ENCODE measurements around the gene CHCHD3.

CHCHD3 gene

DNA sequence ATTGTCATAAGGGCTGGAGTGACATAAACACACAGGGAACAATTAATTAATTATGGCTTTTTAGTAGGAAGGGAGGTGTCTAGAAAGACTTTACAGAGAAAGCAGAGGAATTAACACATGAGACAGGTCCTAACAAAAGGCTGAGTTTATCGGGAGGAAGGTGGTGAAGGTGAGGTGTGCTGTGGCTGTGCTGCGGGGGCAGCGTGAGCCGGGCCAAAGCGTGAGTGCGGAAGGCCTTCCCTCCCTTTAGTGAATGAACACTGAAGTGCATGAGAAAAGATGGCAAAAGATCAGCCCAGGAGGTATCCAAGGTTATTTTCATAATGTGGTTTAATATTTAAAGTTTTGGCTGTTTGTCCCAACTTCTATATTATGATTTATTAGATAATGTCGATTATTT is 262.2 kb downstream of the CHCHD3 start:
- no peak for DNase-seq (ENCODE audit: low read depth, low spot score)

DNA sequence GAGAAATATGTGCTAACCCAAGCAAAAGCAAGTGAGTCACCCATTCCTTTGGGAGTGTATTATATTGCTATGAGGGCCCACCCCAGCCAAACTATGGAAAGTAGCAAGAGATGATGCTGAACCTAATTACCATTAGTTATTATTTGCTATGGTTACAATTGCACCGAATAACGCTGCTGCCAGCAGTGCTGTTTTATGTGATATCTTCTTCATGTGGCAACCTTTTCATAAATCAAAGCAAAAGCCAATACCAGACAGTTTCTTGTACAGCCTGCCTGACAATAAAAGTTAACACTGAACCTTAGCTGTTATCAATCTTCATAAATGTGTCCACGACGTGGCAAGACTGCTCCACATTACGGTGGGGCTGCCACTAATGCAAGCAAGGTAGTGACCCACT is 263.9 kb downstream of the CHCHD3 start:
- DNase-seq (ENCODE audit: low read depth, low spot score), result no peak

DNA sequence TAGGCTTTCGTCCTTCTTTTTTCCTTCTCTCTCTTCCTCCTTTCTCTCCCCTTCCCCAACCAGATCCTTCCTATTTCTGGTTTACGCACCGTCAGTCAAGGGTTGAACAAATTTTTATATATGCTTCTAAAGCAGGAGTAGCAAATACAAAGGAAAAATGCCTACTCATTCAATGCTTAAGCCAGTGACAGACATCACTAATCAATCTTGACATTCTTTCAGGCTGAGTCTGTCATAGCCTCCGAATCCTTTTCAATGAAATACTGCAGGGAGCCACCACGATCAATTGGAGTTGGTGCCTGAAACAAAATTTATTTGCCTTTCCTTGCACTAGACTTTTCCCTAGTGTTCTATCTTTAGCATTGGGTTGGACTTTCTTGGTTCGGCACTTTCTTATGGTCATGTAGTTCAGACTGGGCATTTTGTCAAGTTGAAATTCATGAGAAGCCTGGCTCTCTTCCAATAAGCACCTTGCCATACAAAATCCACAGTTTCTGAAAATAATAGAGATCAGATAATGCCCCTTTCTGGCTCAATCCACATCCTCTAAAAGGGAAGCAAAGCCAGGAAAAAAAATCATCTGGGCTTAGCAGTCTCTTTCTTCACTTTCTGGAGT is 266.1 kb downstream of the CHCHD3 start:
- no peak for DNase-seq (ENCODE audit: low read depth, low spot score)

DNA sequence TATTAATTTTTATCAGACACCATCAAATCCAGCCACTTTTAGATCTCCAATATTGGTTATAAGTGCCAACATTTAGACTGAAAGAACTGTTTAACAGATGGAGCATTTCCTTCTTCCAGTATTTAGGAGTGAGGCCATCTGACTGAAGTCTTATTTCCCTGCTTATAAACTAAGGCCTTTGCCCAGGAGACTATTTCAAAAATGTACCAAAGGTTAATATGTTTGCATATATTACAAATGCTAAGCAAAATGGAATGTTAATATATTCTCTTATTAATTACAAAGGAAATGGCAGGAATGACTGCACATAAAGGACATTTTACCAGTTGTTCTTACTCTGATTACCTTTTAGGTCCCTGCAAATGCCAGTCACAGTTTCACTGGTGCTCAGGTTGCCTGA is 266.8 kb downstream of the CHCHD3 start:
- no peak for DNase-seq (ENCODE audit: low read depth, low spot score)

DNA sequence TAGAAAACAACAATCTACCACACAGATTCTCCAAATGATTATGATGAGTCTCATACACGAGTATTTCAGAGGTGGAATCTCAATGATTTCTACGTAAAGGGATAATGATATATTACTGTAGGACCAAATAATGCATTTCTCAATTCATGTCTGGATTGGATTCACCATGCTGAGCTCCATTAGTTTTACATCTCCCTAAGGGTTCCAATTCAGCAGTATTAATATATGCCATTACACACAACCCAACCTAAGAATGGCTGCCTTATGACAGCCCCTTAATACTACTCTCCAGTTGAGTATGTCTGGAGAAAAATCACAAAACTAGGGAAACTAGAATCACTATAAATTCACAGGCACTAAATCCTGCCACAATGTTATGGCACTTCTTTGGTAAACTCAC is 271.3 kb downstream of the CHCHD3 start:
- DNase-seq (ENCODE audit: low read depth, low spot score), result no peak

DNA sequence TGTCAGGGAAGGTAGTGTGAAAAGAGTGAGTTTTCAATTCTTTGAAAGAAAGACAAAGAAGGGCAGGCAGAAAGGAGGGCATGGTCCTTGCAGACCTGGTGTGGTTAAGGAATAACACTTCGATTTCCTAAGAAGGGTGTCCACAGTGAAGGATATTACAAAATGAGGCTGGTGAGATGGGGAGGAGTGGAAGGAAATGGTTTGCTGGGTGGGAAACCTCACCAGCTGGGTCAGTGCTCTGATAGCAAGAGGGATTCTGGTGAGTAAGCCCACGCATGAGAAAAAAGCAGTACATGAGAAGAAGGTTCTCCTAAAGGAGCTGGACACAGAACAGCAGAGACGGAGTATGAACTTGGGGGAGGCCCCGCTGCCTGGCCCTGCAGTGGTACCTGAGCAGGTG is 275.1 kb downstream of the CHCHD3 start:
- DNase-seq (ENCODE audit: low read depth, low spot score), result no peak

DNA sequence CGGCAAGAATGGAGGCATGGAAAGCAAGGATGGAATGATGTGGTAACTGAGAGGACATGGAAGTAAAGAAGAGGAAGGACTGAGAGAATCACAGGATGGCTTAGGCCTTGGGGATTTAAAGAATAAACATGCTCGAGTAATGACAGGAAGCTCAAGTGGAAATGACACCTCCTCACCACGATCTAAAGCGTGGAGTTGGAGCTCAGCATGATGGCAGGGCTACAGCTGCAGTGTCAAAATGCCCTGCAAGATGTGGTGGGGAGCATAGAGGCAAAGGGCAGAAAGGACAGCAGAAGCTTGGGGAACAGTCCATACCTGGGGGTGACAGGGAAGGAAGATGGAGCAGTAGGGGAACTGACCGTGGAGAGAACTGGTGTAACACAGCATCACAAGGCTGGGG is 276.1 kb downstream of the CHCHD3 start:
- DNase-seq (ENCODE audit: low read depth, low spot score), result no peak

DNA sequence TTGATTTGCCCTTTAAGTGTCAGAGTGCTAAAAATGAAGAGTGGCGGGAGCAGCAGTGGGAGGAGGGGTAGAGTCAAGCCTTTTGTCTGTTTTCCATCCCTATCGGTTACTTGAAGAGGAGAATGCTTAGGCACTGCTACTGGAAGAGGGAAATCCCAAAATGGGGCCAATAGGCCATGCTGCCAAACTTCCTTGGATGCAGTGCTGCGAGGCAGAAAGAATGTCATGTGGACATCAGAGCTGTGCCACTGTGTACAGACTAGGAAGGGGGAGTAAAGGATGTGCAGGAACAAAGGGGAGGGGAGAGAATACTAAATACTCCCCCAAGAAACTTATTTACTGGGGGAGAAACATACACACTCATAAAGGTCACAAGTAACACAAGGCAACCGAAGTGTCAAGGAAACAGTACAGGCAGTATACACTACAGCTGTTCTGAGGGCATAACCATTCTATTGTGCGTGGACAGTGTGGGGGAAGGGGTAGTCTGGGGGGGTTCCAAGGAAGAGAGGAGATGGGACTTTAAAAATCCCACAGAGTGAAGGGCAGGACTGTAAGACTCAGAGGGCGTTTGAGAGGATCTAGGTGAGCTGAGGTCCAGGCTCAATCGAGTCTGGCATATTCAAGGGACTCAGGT is 276.9 kb downstream of the CHCHD3 start:
- DNase-seq (ENCODE audit: low read depth, low spot score), result no peak

DNA sequence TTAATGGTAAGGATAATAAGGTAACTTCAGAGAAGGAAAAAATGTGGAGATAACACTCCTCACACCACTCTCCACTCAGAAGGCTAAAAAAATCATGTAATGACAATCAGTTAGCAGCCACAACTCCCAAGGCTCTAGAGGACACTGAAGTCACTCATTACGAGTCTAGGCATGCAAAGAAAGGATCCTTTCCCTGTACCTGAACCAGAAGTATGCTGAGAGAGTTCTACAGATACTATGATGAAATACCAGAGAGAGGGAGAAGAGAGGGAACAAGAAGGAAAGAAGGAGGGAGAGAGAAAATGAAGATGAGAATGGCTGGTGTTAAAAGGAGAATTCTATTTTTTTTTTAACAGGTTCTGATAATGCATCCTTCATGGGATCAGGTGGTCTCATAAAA is 281.4 kb downstream of the CHCHD3 start:
- DNase-seq (ENCODE audit: low read depth, low spot score), result no peak

DNA sequence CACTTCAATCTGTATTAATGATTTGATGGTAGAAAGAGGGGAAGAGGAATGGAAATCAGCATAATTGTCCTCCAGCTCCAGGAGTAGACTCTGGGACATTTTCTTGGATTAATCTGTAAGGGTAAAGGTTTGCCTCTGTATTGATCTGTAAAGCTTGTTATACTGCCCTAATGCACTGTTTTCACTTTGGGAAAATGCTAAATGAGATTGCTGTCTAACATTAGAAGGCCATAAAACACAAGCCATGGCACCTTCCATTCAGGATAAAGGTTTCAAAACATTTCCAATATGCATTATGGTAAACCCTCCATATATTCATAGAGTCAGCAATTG is 282.8 kb downstream of the CHCHD3 start:
- DNase-seq (ENCODE audit: low read depth, low spot score), result no peak

DNA sequence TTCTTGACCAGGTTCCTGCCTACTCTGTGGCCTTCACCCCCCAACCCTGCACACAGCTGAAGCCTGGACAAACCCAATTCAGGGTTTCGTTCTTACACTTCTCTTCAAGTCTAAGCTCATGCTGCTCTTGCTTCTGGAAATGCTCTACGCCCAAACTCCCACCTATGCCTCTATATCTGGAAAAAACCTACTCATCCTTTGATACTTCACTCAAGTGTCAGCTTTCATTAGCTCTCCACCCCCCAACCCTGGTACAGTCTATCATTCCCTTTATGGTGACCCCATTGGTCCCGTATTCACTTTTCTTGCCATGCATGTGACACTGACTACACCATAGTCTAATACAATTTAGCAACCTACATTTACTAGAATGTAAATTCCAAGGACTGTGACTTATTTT is 284.7 kb downstream of the CHCHD3 start:
- no peak for DNase-seq (ENCODE audit: low read depth, low spot score)

DNA sequence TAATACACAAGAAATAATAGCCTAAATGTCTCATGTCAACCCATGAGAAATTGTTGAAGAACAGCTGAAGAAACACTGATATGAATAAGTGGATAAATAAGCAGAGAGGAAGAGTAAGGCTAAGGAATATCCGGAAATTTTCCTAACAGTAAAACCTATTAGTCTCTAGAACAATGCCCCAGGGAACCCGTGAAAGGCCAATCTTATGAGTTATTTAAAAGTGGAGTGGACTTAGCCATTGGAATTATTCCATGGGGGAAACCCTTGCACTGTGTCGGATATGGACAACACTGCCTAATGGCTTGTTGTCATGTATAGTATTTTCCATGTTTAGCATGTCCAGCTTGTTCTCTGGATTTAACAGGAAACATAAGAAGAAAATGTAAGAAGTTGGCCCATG is 288.4 kb downstream of the CHCHD3 start:
- no peak for DNase-seq (ENCODE audit: low read depth, low spot score)

DNA sequence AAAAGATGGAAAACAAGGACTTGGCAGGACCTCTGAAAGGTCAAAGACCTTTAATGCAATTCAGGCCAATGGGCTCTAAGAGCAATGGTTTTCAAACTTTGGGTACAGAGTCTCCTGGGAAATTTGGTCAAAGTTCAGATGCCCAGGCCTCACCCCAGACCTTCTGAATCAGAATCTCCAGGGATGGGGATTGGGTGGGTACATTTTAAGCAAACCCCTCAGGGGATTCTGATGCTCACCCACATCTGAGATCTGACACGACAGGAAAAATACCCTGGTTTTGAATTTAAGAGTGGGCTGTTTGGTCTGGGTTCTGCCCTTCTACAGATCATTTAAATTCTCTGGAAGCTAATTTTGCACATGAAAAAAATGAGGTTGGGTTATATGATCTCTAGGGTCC is 290.9 kb downstream of the CHCHD3 start:
- DNase-seq (ENCODE audit: low read depth, low spot score), result no peak

DNA sequence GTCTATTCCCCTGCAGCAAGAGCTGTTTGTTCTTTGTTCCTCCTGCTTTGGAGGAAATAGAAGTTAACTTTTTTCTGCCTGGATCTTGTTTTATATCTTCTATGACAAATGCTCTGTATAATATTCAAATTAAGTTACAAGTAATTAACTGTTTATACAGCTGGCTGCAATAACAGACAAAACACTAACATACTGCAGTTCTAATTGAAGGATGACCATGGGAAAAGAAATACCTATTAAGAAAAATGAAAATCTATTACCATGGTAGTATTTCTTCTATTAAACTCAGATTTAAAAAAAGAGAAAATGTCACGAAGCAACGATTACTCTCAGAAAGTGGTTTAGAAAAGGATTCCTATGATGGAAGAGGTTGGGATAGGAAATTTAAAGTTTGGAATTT is 291.8 kb downstream of the CHCHD3 start:
- DNase-seq (ENCODE audit: low read depth, low spot score), result no peak

DNA sequence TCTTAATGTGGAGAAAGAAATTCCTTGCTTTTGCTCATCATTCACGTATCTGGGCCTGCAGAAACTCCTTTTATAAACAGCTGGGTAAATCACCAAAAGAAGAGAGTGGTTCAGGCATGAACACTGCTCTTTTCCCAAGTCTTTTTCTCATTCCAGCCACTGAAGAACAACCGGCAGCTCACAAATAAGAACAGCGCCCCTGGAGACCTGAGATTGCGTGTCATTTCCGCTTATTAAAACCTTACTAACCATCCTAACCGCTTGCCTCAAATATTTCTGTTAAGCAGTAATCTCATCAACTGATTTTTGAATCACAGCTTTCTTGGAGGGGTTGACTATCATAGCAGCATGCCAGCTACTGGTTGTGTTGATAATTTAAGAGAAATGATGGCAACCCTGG is 292.6 kb downstream of the CHCHD3 start:
- DNase-seq (ENCODE audit: low read depth, low spot score), result no peak

DNA sequence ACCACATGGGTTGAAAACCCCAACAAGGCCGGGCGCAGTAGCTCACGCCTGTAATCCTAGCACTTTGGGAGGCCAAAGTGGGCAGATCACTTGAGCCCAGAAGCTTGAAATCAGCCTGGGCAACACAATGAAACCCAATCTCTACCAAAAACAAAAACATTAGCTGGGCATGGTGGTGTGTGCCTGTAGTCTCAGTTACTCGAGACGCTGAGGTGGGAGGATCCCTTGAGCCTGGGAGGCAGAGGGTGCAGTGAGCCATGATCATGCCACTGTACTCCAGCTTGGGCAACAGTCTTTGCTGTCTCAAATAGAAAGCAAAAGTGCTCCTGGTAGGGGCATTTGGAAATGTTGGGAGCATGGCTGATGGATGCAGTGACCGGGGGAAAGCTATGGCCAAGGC is 296.0 kb downstream of the CHCHD3 start:
- DNase-seq (ENCODE audit: low read depth, low spot score), result no peak

DNA sequence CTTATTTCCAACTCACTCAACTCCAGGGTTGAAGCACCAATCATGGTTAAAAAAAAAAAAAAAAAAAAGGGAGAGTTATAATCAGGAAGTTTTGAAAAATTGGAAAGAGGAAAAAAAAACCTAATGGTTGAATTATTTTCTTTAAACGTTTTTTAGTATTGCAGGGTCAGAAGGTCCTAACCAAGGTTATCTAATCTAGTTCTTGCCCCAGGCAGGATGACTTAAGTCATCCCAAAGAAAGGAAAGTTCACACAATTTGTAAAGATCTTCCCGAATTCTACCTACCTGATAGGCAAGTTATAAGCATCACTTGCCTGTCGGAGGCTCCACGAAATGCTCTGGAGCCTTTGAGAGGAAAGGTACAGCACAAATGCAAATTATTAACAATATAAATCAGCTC is 297.5 kb downstream of the CHCHD3 start:
- no peak for DNase-seq (ENCODE audit: low read depth, low spot score)

DNA sequence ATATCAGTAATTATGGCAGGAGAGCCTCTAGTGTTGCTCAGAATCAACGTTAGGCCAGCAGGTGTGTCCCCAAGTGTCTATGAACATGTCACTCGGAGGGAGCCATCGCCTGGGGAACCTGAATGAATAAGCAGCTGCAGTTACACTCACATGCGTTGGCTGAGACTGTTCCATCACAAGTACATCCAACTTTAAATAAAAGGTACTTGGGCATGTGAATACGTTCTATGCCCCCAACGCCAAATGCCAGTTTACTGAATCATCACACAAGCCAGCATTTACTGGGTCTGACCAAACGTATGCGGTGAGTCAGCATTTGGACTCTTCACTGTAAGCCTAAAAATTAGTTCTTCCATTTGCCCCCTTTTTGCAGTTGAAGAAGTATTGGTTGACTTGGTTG is 298.1 kb downstream of the CHCHD3 start:
- DNase-seq (ENCODE audit: low read depth, low spot score), result no peak

DNA sequence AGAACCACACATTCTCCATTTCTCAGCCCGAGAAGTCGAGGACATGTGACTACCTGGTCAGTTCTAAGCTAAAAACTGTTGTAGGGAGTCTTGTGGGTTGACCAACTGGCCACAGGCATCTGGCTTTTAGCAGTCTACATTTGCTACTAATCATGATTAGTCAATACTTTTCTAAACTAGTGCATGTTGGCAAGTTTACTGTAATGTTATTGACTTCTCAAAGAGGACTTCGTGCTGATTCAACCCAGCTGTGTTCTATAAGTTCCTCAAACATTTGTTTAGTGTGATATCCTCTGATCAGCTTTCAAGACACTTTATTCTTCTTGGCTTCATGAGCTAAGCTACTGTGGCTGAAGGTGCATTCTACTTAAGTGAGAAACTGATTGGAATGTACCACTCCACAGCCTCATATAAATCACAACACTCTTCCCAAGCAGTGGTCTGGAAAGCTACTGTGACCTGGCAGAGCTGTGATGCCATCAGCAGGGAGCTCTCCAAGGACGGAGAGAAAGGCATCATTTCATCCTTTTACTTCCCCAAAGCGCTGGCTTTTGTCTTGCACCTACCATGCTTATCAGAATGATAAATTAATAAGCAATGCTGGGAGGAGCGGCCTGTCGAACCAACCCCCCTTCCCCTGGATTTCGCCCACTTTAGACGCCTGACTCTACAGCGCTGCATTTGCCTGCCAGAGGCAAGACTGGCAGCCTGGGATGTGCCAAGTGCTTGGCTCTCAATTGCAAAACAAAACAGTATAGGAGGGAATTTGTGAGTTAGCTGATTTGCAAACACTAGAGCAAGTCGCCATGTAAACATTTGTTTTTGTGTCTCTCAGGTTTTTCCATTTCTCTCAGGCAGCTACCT is 298.9 kb downstream of the CHCHD3 start:
- DNase-seq (ENCODE audit: low read depth, low spot score), result no peak

DNA sequence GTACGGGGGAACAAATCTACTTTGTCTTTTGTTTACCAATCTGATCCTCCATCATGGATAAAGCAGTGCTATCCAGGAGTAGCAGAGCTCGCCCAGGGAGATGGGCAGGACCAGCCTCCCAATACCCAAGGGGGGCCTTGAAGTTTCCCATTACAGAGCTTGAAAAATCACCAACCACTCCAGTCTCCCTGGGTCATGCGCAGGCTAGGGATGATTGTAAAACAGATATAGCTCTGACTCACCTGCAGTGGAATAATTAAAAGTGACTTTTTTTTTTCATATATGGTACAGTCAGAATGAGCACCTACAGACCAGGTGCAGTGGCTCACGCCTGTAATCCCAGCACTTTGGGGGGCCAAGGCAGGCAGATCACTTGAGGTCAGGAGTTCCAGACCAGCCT is 301.1 kb downstream of the CHCHD3 start:
- DNase-seq (ENCODE audit: low read depth, low spot score), result no peak

DNA sequence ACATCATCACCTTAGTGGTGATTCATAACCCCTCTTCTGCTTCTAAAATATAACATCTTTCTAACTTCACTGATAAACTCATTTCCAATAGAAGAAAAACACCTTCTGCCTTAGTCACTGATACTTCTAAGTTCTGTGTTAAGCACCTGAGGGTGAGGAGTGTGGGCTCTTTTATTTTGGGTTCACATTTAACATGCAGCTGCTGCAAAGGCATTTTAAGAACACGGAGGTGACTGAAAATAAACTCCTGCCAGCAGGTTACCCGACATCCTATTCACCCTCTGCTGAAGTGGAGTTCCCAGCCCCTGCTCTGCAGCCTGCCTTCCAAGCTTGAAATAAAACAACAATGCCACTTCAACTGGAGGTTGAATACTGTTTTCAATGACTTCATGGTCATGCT is 302.7 kb downstream of the CHCHD3 start:
- no peak for DNase-seq (ENCODE audit: low read depth, low spot score)

DNA sequence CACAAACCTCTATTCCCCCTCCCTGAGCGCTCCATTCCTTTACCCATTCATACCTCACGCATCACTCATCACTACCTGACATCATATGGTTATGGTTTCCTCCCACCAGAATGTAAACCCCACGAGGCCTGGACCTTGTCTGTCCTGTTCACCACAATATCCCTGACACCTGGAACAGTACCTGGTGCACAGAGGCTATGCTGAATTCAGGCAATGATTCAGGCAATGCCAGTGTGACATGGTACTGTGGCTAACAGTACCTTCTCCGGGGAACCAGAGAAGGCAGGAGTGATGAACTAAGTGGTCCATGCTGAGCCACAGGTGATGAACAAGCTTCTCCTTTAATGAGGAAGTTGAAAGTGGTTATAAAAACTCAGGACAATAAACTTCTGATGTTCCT is 303.1 kb downstream of the CHCHD3 start:
- DNase-seq (ENCODE audit: low read depth, low spot score), result no peak

DNA sequence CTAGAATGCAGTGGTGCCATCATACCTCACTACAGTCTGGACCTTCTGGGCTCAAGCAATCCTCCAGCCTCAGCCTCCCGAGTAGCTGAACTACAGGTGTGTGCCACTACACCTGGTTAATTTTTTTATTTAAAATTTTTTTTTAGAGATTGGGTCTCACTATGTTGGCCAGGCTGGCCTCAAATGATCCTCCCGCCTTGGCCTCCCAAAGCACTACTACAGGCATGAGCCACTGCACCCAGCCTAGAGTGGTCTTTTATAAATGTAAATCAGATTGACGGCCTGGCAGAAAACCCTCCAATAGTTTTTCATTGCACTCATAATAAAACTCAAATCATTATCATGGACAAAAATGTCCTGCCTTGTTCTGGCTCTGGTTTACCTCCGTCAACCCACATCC is 303.9 kb downstream of the CHCHD3 start:
- no peak for DNase-seq (ENCODE audit: low read depth, low spot score)

Measured in activated naive CD8-positive, alpha-beta T cell treated with anti-CD3 and anti-CD28 coated beads, Interleukin-2, amount 50 U/mL, for 16 hours (primary cell).